ENCODE measurements around the gene CUZD1.

The CUZD1 gene

DNA sequence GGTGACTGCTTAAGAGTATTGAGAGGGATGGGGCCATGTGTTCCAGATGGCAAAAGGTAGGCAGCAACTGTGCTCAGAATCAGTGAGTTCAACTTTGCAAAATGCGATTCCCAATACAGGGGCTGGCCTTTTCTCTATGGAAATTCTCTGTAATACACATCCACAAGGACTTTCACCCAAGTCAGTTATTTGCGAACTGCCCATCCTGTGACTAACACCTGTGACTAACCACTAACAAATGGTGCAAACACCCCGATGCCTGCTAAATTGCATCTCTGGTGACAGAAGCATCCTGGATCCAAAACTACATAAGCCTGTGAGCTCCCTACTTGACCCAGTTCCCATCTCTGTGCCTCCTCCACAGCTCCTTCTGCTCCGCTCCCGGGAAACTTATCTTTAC, 9.0 kb upstream of the CUZD1 start:
- no peak for DNase-seq (ENCODE audit: low spot score)

DNA sequence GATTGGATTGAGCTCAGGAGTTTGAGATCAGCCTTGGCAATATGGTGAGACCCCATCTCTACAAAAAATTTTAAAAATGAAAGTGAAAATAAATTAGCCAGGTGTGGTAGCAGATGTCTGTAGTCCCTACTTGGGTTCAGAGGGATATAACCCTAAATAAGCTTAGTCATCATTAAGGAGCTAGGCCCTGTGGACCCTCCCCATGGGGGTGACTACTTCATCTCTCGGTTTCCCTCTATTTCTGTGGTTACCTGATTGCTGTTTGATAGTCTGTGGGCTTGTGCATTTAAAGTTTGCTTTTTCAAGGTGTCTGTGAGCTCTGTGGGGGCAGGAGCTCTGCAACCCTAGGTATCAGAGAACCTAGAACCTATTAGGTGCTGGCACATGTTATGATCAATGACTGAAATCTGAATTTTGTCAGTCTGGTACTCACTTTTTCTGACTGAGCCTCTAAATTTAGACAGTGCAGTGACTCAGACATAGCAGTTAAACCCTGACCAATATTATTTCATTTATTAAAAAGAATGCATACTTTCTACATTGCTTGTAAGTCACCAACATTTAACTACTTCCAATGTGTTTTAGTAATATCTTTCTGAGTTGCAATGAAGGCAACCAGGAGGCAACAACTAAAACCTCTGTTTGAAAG, 8.1 kb upstream of the CUZD1 start:
- no peak for DNase-seq (ENCODE audit: low spot score)

DNA sequence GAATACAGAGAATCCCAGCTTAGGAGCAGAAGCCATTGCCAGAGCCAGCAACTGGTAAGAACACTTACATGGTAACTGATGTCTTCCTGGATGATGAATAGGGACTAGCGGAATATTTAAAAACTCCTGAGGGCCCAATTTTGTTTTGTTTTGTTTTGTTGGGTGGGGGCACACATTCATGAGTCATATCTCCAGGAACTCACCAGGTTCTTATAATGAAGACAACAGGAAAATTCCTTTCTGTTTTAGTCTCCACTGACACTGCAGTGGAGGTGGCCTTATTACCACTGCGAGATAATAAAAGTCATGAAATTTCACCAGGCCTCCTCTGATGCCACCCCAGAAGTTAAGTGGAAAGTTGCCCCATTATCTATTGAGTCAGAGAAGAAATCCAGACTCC, 6.6 kb upstream of the CUZD1 start:
- no peak for DNase-seq (ENCODE audit: low spot score)

DNA sequence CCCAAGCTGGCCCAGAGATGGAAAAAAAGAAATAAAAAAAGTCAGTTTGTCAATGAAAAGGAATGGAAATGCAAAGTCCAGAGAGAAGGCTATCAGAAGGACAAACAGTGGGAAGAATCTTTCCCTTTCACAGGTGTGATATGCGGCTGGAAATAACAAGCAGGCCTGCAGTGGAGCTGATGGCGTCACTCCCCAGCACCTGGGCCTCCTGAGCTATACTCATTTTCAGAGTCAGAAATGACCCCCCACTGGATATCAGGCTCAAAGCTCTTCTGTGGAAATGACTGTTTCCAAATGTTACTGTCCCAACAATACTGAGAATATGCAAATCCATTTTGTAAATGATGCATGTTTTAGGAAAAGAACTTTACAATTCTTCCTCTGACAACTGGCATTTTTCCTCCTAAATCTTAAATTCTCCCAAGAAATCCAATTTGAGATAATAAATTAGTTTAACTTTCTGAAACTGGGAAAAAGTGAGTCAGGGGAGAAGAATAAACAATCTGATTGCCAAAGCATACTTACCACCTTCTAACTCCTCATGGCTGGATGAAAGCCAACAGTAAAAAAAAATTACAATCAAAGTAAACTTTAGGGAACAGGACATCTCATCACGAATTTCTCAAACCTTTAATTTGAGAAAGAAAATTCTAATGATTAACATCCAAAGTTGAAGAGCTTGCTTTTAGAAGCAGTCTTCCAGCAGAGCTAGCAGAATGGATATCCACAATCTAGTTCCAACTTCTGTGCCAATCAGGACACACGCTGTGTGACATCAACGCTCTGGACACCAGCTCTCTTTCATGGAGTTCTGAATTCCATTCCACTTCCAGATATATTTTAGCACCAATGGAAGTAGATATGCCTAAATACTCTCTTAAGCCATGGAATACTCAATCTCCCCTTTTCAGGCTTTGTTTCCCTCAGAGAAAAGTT, 5.3 kb upstream of the CUZD1 start:
- no peak for DNase-seq (ENCODE audit: low spot score)

DNA sequence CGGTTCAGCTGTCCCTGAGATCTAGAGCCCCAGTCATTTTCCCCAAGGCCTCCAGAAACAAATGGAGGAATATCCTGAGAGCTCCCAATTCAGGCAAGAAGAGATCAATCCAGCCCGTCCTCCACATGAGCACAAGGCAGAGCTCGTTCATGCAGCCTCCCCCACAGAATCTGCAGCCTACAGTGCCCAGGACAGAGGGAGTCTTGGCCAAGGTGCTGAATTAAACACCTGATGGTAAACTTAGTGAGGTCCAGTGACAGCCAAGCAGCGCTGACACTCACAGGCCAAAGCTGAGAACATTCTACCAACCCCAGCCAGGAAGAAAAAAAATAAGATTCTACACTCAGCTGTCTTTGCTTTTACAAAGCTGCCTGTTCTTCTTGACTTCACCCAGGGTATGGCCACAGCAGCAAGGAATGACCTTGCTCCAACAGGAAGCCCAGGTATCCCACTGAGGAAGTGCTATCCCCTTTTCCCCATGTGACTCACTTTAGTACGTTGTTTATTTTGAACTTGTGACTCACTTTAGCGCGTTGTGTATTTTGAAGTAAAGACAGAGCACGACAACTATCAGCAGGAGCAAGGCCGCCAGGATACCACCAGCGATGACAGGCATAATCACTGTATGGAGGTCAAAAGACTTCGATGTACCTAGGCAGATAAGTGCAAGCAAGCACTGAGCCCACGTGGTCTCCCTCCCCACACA, 4.4 kb upstream of the CUZD1 start:
- DNase-seq (ENCODE audit: low spot score): no peak

DNA sequence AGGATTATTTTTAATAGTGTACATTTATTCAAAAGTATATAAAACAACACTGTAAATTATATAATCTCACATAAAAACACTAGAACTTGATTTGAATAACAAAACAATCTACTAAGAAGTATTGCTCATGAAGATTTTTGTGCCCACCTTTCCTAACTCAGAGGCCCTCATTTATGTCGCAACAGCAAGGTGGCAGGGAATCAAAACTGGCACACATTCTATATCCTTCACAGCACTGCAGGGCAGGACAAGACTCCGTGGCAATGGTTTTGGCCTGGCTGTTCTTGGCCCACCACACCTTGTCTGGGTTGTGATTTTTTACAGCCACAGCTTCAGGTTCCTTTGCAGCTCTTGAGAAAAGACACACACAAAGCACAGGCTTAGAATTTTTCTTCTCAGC, 3.4 kb upstream of the CUZD1 start:
- no peak for DNase-seq (ENCODE audit: low spot score)

DNA sequence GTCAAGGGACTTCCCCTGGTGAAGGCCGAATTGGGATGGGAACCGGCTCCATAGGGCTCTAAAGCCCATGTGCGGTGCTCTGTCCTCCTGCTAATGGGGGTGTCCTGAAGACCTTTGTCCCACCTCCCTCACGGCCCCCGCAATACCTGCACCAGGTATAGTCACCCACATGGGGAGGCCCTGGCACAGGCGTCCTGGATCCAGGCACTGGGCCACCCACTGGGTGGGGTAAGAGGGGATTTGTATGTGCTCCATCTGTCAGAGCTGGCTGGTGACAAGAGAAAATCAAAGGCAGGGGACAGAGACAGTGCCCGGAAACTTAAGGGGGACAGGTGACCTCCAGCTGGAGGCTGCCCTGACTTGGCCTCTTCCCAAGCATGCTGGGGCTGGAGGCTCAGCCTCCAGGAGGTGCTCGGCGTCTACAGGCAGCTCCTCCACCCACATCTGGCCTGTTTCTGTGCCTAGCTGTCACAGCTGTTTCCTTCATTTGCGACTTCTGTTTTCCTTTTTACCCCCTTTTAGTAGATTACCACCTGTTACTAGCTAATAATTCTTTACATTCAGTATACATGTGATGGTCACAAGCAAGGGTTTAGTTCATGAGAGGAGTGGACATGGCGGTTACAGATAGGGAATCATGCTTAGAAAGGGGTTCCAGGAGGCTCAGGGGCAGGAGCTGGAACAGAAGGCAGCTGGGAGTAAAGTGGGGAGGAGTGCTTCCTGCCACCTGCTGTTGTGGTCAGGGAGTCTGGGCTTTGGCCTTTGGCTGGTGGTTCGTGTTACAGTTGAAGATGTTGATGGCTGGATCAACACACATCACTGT, 2.3 kb upstream of the CUZD1 start:
- DNase-seq (ENCODE audit: low spot score): peak; percentile 31

DNA sequence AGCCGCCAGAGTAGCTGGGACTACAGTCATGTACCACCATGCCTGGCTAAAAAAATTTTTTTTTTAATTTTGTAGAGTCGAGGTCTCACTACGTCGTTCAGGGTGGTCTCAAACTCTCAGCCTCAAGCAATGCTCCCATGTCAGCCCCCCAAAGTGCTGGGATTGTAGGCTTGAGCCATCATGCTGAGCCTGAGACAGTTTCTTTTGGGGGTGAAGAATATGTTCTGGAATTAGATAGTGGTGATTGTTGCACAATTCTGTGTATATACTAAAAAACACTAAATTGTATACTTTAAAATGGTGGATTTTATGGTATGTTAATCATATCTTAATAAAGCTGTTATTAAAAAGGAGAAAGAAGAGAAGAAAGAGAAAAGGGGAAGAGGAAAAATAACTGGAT, 1.5 kb downstream of the CUZD1 start:
- no peak for DNase-seq (ENCODE audit: low spot score)

DNA sequence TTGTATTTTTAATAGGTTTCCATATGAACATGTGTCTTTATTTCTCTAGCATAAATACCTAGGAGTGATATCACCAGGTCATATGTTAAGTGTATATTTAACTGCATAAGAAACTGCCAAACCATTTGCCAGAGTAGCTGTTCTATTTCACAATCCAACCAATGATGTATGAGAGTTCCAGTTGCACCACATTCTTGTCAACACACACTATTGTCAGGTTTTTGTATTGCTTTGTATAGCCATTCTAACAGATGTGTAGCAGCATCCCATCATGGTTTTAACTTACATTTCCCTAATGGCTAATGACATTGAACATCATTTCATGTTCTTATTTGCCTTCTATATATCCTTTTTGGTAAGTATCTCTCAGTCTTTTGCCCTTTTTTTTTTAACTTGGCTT, 4.1 kb downstream of the CUZD1 start:
- no peak for DNase-seq (ENCODE audit: low spot score)

DNA sequence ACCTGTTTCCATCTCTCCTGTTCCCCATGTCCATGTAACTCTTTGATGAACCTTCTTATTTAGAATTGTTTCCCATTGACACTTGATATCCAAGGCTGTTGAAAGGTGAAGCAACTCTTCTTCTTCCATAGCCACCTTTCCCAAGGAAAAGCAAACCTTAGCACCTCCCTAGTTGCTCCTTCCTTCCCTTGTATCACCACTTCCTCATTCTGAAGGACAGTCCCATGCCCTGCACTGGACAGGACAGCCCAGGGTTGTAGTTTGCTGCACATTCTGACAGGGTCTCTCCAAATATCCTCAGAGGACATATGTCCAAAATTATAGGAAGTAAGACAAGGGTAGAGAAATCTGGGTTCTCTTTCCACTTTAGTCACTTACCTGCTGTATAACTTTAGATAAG, 6.2 kb downstream of the CUZD1 start:
- no peak for DNase-seq (ENCODE audit: low spot score)

DNA sequence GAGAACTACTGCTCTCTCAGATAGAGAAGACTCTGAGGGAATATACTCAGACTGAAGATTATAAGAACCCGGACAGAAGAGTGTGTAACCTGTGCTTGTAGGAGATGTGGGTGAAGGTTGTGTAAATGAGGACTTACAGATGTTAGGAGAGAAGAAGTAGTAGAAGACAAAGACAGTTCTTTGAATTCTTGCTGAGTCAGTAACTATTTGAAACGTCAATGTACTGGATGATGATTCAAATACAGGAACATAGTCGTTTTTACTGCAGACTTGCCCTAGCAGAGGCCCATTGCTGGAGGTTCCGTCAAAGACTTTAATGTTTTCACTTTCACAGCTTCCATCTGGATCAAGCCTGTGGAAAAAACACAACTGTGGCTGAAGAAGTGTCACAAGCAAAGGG, 6.8 kb downstream of the CUZD1 start:
- DNase-seq (ENCODE audit: low spot score): no peak

DNA sequence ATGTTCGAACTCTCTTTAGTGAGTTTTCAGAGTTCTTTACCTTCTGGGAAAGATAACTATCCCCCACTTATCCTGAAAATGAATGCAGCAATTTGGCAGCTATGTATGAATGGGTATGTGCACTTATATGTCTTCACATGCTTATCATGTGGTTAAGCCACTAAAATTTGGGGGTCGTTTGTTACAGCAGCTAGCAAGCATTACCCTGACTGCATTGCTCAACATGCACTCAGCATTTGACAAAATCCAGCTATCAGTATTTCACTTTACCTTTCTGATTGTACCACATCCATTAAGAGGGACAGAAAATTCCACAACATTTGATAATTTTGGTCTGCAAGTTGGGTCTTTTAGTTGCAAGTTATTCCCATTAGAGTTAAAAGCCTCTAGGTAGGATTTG, 9.7 kb downstream of the CUZD1 start:
- no peak for DNase-seq (ENCODE audit: low spot score)

DNA sequence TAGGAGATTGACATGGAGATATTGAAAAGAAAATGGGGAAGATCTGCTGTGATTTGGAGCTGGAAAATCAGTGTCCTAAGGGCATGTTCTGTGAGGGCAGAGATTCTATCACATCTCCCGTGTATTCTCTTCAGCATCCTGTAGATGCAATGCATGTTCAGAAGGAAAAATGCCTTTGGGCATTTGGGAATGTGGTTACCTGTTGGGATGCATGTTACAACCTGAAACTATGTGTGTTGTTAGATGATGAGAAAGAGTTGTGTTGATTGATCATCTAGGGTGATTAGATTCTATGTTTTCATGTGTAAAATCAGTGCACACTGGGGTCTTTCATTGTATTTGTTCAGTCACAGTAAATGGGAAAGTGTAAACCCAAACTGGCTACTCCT, 14.7 kb downstream of the CUZD1 start:
- no peak for DNase-seq (ENCODE audit: low spot score)

DNA sequence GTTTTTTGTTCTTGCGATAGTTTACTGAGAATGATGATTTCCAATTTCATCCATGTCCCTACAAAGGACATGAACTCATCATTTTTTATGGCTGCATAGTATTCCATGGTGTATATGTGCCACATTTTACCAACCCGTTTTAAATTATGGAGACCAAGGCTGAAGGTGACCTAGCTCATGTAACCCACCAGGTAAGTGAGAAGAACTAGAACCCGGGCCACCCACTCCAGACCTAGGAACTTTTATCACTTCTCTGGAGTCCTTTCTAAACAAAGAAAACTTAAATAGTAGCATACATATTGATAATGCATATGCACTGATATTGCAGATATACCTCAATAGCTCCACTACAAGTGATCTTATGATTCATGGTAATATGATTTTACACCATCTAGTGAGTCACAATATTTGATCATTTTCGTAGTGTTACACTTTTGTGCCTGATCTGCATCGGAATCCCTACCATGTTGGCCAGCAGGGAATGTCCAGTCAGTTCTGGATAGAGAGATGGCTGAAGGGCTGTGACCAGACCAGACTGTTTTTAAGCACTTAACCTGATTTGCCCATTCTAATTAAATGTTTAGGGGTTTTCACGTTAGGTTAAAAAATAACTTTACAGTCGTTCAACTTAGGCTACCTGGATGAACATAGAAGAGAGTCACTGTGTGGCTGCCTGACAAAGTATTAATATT, 15.2 kb downstream of the CUZD1 start:
- no peak for DNase-seq (ENCODE audit: low spot score)

DNA sequence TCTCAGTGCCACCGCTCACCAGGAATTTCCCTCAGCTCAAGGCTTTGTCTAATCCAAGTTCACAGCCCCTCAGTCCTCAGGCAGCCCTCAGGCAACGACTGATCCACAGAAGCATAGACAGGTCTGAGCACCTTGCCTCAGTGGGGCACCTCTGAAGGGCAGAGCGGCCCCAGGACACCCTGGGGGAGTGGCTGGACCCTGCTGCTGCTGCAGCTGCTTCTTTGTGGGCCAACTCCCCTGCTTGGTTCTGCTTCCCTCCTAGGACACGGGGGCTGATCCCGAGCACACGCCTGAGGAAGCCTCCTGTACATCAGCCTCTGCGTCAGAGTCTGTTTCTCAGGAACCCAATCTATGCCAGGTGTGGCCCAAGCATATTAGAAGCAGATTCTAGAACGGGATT, 16.2 kb downstream of the CUZD1 start:
- DNase-seq (ENCODE audit: low spot score): no peak

DNA sequence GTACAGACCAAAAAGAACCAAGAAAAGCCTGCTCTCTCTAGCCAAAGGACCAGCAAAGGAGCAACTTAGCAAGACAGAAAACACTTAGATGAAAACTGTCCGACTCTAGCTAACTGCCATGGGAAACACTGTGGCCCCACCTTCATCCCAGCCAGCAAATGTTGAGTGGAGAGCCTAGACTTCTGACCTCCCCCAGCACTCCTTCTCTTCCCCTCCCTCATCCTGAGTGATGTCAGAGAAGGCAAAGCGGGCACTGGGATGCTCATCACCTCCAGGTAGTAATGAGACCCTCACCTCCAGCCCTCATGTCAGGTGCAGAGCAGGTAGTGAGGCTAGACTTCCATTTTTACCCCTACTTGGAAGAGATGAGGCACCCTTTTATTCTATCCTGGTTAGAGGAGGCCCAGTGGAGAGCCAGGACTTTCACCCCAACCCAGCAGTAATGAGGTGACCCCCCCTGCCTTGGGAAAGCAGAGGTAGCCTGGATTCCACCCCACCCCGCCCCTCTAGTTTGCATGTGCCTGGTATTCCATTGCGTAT, 16.9 kb downstream of the CUZD1 start:
- DNase-seq (ENCODE audit: low spot score): no peak

DNA sequence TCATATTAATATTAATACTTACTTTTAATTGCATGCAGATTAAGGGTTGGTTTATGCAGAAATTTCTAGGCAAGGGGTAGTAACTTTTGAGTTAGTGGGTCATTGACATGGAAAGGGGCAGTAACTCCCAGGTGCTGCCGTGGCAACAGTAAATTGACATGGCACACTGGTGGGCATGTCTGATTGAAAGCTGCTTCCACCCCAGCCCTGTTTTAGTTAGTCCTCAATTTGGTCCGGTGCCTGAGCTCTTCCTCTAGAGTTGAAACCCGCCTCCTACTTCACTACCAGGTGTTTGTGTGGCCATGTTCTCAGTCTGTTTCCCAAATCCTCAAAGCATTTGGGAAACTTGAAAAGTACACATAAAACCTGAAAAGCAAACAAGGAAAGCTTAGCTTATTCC, 18.4 kb downstream of the CUZD1 start:
- no peak for DNase-seq (ENCODE audit: low spot score)

DNA sequence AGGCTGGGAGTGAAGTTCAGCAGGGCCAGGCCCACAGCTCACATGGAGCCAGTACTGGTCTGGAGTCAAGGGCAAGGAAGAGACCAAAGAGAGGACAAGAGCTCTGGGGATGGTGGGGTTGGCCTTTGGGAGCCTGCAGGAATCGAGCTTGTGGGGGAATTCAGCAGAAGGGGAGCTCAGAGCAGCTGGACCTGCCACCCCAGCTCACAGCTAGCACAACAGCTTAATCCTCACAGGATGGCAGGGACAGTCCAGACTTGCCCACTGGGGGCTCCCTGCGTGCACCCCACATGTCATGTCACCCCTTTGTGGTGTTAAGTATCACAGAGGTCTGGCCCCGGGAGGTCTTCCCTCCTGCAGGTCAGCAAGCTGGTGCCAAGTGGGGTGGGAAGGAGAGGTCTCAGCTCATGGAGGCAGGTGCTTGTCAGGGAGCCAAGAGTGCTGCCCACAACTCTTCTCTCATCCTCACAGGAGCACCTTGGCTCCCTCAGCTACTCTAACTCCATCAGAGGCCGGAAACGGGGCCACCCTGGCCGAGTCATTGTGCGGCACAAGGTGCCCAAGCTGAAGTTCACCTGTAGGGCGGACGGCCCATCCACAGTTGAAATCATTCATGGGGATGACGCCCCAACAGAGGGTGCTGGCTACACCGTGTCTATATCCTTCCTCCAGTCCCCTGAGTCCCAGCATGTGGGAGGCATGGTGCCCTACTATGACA, 22.5 kb downstream of the CUZD1 start:
- no peak for DNase-seq (ENCODE audit: low spot score)

DNA sequence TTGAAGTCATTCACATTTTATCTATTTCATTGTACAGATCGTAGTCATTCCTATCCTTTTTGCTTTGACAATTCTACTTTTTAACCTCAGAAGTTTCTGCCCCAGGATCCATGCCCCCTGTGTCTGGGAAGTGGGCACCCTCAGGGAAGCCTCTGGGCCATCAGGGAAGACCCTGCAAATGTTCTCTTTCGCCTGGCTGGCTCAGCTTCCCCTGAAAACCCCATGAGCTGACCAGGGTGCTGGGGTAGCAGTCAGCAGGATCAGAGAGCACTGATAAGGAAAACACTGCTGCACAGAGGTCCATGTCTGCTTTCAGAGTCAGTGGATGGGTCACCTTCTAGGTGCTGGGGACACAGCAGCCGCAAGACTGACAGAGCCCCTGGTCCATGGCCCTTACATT, 23.8 kb downstream of the CUZD1 start:
- no peak for DNase-seq (ENCODE audit: low spot score)

DNA sequence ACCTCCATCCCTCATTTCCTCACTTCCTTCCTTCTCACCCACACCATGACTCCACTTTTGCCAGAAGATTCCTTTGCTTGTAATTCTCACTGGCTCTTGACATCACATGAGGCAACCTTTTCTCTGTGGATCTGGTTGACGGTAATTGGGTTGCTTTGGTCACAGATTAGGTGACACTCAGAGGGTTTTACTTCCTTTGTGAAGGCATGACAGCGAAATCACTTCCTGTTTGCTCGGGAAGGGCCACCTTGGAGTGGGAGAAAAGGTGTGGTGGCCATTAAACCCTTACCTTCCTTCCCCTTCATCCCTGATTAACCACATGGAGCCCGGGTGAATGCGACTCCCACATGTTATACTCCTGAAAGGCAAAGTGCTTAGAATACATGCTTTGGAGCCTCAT, 30.2 kb downstream of the CUZD1 start:
- no peak for DNase-seq (ENCODE audit: low spot score)

DNA sequence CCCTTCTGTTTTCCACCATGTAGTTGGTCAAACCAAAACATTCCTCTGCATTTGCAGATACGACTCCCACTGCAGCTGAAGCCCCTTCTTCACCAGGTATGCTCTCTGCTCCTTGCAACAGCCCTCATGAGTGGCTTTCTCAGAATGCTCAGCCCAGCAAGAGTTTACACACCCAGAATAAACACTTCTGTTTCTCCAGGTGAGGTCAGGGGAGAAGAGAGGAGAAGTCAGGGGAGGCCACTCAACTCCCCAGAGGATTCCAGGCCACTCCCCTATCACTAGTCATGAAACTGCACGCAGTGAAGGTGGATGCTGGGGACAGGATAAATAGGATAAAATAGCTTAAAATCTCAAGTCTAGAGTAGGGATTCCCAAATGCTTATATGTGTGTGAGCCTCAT, 31.2 kb downstream of the CUZD1 start:
- no peak for DNase-seq (ENCODE audit: low spot score)

Measured in NAMALWA (cell line).